ENCODE measurements around the gene MYL6B.

DNA sequence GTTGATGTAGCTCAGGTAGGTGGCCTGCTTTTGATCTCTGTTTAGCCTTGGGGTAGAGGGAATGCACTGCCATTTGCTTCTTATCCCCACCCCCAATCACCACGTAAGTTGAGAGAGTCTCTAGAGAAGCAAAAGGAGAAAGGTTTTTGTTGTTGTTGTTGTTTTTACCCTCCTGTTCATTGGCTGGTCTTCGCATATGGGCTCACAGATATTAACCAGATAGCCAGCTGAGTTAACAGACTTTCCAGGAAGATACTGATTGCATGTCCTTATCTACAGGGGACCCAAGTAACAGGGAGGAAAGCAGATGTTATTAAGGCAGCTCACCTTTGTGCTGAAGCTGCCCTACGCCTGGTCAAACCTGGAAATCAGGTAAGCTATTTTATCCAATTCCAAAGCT lies 45.1 kb upstream of the MYL6B start:
- TF ChIP-seq, protein P1, sequence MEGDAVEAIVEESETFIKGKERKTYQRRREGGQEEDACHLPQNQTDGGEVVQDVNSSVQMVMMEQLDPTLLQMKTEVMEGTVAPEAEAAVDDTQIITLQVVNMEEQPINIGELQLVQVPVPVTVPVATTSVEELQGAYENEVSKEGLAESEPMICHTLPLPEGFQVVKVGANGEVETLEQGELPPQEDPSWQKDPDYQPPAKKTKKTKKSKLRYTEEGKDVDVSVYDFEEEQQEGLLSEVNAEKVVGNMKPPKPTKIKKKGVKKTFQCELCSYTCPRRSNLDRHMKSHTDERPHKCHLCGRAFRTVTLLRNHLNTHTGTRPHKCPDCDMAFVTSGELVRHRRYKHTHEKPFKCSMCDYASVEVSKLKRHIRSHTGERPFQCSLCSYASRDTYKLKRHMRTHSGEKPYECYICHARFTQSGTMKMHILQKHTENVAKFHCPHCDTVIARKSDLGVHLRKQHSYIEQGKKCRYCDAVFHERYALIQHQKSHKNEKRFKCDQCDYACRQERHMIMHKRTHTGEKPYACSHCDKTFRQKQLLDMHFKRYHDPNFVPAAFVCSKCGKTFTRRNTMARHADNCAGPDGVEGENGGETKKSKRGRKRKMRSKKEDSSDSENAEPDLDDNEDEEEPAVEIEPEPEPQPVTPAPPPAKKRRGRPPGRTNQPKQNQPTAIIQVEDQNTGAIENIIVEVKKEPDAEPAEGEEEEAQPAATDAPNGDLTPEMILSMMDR (conservative IDR thresholded peaks at IDR 0.05) = no peak
- TF ChIP-seq ZFX (IDR thresholded peaks at IDR 0.05) = no peak
